Activated CD8-positive, alpha-beta memory T cell treated with anti-CD3 and anti-CD28 coated beads, Interleukin-2, amount 50 U/mL, for 1 hour (primary cell): ENCODE measurements around the gene ZNF586.
A peak's percentile ranks its signal among the peaks of the same experiment; 100 is the strongest.
"Not testable (repeated sequence)": the region's sequence is repeated elsewhere in the genome, so short reads cannot be mapped to it uniquely, and the experiment has no call there.

Experiments
- DNase-seq: peaks from one replicate; pipeline ENCODE4 v3.0.0-alpha.2; 2020; ENCODE audit errors: extremely low read depth

The ZNF586 gene

DNA sequence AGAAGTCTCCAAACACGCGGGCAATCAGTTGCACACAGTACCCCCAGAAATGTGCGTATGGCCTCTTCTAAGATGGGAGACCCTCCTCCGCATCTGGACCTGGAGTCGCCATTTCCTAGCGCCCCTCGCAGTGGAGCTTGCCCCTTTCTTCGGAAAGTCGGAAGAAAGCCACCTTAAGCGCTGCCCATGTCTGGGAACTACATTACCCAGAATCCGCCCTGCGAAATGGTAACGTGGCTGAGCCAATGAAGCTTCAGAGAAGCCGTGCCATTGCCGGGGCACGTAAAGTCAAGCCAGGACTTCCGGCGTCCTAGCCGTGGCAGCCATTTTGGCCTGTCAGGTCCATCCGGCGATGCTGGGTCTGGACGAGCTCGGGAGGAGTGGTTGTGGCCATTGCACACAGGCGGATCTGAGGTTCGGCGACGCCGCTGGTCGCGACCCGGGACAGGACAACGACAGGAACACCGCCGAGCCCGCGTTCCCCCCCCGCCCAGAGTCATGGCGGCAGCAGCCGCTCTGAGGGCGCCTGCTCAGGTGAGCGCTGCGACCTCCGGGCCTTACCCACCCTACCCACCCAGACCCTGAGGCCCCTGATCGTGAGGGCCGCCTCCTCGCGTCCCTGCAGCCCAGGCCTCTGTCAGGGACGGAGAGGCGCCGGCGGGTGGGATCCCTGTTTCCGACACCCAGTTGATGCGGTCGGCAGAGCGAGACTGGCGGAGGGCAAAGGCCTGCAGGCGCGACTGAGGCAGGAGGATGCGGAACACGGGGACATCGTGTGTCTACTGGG lies at the start of gene ZNF586:
TSS of gene ZNF586 (plus strand) at position 332 of the 787 bp plus-strand sequence. CDS start at position 499, 167 bp downstream.
- peak; percentile 69 for DNase-seq

- no peak for DNase-seq
These were observed 49.5 kb upstream of the ZNF586 start for GRCh38 chr19:57719901-57720519.

DNA sequence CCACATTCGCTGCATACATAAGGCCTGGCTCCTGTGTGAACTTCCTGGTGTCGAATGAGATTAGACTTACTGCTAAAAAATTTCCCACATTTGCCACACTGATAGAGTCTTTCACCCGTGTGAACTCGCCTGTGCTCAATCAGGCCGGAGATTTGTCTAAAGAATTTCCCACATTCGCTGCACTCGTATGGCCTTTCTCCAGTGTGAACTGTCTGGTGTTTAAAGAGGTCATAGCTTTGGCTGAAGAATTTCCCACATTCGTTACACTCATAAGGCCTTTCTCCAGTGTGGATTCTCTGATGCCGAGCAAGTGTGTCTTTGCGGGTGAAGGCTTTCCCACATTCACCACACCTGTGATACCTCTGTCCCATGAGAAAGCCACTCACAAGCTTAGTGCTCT lies 48.6 kb upstream of the ZNF586 start:
- no peak for DNase-seq

- not testable (repeated sequence) for DNase-seq
These were observed 31.2 kb upstream of the ZNF586 start for GRCh38 chr19:57738320-57738719.

GRCh38 chr19:57738770-57739169 lies 30.7 kb upstream of the ZNF586 start:
- DNase-seq, result not testable (repeated sequence)

DNA sequence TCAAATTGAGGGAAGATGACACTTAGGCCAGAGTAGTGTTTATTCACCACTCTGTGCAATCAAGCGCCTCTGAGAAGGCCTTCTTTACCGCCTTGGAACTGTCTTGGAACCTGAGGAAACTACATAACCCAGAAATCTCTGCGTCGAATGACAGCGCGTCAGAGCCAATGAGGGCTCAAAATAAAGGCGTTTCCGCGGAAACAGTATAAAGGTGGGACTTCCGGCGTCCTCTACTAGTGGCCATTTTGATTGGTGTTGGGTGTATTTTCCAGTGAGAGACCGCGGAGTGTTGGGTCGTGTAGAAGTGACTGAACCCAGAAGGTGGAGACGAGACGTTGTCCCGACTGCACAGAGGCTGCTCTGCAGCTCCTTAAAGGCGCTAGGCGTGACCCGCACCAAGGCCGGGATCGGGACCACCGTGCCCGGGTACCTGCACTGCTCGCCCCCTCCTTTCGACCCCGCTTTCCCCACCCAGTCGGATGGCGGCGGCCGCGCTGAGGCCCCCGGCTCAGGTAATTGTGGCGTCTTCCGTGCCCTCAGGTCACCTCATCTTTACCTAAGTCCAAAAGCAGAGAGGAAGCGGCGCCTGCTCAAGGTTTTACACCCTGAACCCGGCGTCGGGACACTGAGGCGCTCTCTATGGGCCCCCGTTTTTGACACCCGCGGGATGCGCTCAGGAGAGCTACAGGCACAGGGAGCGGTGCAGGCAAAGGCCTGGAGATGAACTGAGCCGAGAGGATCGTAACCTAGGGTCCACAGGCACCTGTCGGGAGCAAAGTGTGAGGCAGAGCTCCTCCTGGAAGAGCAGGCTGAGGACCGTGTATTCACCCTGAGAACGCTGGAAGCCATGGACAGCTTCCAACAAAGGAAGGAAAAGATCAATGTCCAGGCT lies 22.6 kb upstream of the ZNF586 start, which contains the start of gene ZNF776:
TSS of gene ZNF776 (plus strand) at position 236 of the 892 bp plus-strand sequence. CDS start at position 480, 244 bp downstream.
- peak; percentile 66 for DNase-seq

DNA sequence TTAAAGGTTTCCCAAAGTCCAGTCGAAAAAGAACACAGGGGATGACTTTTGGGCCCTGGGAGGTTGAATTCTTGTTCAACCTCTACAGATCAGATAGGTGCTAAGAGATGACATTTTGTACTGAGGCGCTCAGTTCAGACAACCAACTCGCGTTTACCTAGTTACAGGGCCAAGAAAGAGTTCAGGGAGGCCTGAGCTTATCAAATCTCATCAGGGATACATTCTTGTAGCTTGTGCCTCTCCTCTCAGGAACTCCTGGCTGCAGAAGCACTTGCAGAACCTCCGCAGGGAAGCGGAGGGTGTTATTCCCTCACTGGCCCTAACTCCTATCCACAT lies 22.0 kb upstream of the ZNF586 start:
- DNase-seq, result no peak

- DNase-seq, result no peak
These were observed 21.4 kb upstream of the ZNF586 start for GRCh38 chr19:57748029-57748428.

- DNase-seq, result no peak
These were observed 15.3 kb upstream of the ZNF586 start for GRCh38 chr19:57754091-57754673.

- no peak for DNase-seq
These were observed 14.4 kb upstream of the ZNF586 start for GRCh38 chr19:57755031-57755430.

DNA sequence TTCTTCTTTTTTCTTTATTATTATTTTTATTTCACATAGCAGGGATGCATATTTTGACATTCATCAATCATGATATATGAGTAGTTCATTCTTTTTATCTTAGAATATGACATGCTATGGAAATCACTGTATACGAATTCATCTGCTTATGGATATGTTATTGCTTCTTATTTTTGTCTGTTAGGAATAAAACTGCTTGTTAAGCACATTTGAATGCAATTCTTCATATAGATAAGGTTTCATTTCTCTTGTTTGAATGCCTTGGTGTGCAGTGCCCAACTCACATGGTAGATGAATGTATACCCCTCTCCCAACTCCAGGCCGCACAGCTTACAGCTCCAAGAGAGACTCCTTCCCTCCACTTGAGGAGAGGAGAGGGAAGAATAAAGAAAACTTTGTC lies 11.5 kb upstream of the ZNF586 start:
- DNase-seq, result no peak

GRCh38 chr19:57759096-57759495 lies 10.4 kb upstream of the ZNF586 start:
- no peak for DNase-seq

DNA sequence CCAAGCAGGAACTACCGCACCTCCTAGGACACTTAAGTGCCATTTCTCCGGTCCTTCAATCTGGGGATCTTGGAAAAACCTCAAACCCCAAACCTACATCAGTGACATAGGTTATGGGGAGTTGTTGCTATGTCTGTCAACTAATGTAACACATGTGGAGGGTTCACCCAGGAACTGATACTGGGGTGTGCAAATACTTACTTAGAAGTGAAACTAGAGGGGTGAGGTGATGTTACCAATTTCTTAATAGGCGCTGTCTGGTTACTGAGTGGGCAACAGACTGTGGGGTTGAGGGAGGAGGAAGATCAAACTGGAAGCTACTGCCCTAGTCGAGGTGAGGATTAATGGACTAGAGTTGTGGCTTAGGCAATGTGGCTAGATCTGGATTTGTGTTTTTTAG lies 1.9 kb downstream of the ZNF586 start:
- no peak for DNase-seq

GRCh38 chr19:57773488-57773887 lies 4.0 kb downstream of the ZNF586 start:
- DNase-seq, result no peak

- DNase-seq, result no peak
These were observed 7.4 kb downstream of the ZNF586 start for GRCh38 chr19:57776764-57777296.

DNA sequence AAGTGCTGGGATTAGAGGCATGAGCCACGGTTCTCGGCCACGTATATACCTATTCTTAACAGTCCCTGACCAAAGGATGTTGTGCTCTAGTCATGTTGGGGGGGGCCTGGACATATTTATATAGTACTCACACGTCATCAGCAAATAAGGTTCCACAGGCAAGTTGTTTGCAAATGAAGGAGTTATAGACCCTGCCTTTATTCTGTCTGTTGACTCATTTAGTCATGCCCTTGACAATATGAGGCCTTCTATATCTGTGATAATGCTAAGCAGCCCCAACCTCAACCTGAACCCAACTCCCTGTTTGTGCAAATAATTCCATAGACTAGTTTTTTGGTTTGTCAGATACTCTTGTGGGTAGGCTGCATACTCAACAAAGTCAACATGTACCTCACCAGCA lies 8.9 kb downstream of the ZNF586 start:
- DNase-seq, result no peak

GRCh38 chr19:57779220-57779845 lies 9.9 kb downstream of the ZNF586 start:
- DNase-seq, result no peak

GRCh38 chr19:57786286-57786685 lies 16.8 kb downstream of the ZNF586 start:
- no peak for DNase-seq

DNA sequence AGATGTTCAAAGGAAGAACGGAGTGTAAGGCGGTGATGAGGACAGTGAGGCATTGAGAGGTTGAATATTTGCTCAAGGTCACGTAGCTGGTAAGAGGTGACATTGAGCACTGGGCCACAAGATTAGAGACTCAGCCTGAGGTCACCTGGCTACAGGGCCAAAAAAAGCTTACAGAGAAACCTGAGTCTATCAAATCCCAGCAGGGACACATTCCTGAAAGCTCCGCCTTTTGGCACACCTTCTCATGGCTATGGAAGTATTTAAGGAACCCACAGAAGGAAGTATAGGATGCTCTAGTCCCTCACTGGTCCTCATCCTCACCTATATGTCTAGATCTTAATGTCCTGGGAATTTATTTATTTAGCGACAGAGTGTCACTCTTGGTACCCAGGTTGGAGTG lies 17.4 kb downstream of the ZNF586 start:
- no peak for DNase-seq

DNA sequence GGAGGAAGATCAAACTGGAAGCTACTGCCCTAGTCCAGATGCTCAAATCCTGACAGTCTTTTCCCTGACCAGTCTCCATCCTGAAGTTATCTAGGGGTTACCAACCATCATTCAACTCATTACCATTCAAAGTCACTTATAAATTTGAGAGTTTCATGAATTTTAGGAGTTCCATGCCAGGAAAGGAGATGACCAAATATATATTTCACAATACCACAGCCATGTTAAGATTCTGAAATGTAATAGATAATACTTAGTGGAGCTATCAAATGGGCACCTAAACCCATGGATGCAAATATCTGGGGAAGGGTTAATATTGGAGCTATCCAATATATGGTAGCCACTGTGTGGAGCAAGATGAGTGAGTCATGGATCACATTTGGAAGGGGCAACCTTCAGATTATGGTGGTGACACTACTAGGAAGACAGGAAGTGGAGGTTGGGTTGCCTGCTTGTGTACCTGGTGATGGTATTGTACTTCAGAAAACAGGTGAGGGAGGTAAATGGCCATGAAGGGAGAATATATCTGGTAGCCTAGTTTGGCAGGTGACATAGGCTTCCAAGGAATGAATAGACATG lies 18.7 kb downstream of the ZNF586 start:
- no peak for DNase-seq

- no peak for DNase-seq
These were observed 19.8 kb downstream of the ZNF586 start for GRCh38 chr19:57789288-57789687.
